PC-3 (cell line): ENCODE data around the gene UNC93B1.

Experiments
- CTCF ChIP-seq: fragments of 300-600 bp; sonication (generic); conservative IDR thresholded peaks from 2 replicates; pipeline ENCODE4 v1.5.1; 2017; ENCODE audit warnings: antibody characterized with exemption, low read depth, mild to moderate bottlenecking, low read length
- EZH2 ChIP-seq: fragments of 300-600 bp; sonication (generic); IDR thresholded peaks from one replicate; pipeline ENCODE4 v1.6.1; 2017; ENCODE audit warnings: antibody characterized with exemption, mild to moderate bottlenecking, low read length; ENCODE audit not compliant: unreplicated experiment
- EZH2phosphoT487 ChIP-seq: fragments of 300-600 bp; sonication (generic); IDR thresholded peaks from 2 replicates; pipeline ENCODE4 v1.6.1; 2018; ENCODE audit warnings: mild to moderate bottlenecking, antibody characterized with exemption, low read length, borderline replicate concordance

DNA sequence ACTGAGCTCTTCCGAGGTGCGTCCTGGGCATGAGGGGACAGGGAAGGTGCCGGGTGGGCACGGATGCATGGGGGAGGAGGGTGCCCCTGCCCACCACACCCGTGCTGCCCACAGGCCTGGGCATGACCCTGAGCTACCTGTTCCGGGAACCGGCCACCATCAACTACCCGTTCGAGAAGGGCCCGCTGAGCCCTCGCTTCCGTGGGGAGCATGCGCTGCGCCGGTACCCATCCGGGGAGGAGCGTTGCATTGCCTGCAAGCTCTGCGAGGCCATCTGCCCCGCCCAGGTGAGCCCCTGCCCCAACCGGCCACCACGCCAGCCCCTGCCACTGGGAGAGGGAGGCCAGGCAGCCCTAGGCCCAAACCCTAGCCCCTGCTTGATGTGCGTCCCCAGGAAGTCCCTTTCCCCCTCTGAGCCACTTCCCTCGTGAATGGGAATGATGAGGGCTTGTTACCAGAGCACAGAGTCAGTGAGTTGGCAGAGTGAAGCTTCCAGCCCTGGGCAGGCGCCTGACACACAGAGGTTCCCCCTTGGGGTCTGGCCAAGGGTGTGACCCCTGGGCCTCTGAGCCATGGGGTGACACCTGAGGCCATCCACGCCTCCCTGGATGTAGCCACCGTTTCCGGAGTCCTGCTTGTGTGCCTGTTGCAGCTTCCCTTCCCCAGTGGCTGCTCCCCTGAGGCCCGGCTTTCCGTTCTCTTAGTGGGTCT lies 29.3 kb upstream of the UNC93B1 start:
- TF ChIP-seq CTCF, result no peak
- TF ChIP-seq EZH2, result no peak
- no peak for TF ChIP-seq EZH2phosphoT487
